SH-SY5Y (cell line): ENCODE measurements around the gene DOCK9.

ENCODE experiments used
- GATA2 ChIP-seq: IDR thresholded peaks from 2 replicates; pipeline ENCODE4 v1.6.1; 2011; ENCODE audit warnings: mild to moderate bottlenecking, low read depth, low read length
- GATA3 ChIP-seq: IDR thresholded peaks from 2 replicates; pipeline ENCODE4 v1.6.1; 2011; ENCODE audit warnings: low read depth, mild to moderate bottlenecking, low read length, moderate library complexity

DNA sequence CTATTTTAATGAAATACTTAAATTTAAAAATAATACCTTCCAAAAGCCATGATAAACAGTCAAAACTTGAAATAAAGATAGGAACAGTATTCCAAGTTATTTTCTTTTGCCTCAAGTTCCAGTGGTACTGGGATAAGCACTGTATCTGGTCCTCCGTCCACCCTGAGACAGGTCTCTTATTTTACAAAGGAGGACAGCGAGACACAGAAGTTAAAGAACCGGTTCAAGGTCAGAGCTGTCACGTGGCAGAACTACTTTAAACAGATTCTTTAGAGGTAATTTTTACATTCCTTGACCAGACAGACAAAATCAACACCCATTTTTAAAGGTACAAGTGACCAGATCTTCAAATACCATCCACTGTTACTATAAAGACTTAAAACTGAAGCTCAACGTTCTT lies 10.4 kb upstream of the DOCK9 start:
- no peak for TF ChIP-seq GATA2
- TF ChIP-seq GATA3: no peak
